Inflammatory macrophage treated with lipopolysaccharide for 4 hours (primary cell): Measurements from ENCODE around the gene GYG1.

Source experiments
- DNase-seq: peaks from one replicate; pipeline ENCODE4 v3.0.0-alpha.2; 2020

The GYG1 gene

GRCh38 chr3:149019580-149019979 is 28.2 kb downstream of the GYG1 start:
- no peak for DNase-seq

GRCh38 chr3:149020196-149020838 is 29.0 kb downstream of the GYG1 start:
- DNase-seq: no peak

- DNase-seq: no peak
These were observed 29.5 kb downstream of the GYG1 start for GRCh38 chr3:149020839-149021252.

- DNase-seq: no peak
These were observed 30.5 kb downstream of the GYG1 start for GRCh38 chr3:149021830-149022229.

- DNase-seq: no peak
These were observed 32.6 kb downstream of the GYG1 start for GRCh38 chr3:149023951-149024350.

GRCh38 chr3:149026718-149027117 is 35.4 kb downstream of the GYG1 start:
- no peak for DNase-seq

- no peak for DNase-seq
These were observed 39.8 kb downstream of the GYG1 start for GRCh38 chr3:149031096-149031495.

GRCh38 chr3:149037684-149038083 is 46.3 kb downstream of the GYG1 start:
- DNase-seq: no peak

GRCh38 chr3:149038322-149038721 is 47.0 kb downstream of the GYG1 start:
- no peak for DNase-seq

- DNase-seq: peak; percentile 55
These were observed 51.5 kb downstream of the GYG1 start for GRCh38 chr3:149042789-149043386.

- DNase-seq: no peak
These were observed 53.2 kb downstream of the GYG1 start for GRCh38 chr3:149044339-149045083.

- no peak for DNase-seq
These were observed 64.2 kb downstream of the GYG1 start for GRCh38 chr3:149055575-149055974.

- no peak for DNase-seq
These were observed 66.9 kb downstream of the GYG1 start for GRCh38 chr3:149058198-149058597.

- DNase-seq: no peak
These were observed 67.3 kb downstream of the GYG1 start for GRCh38 chr3:149058602-149059001.

GRCh38 chr3:149061776-149062175 is 70.4 kb downstream of the GYG1 start:
- DNase-seq: no peak

GRCh38 chr3:149067883-149068282 is 76.5 kb downstream of the GYG1 start:
- no peak for DNase-seq
